Kidney (tissue), 14 donors: ENCODE measurements around the gene UNC13B. TPM values are rescaled to one million over a fixed set of nuclear protein-coding genes. Genes with fewer than 3 reads are reported as not detected.

Experiments
- DNase-seq, 5 donors: peaks; one replicate each; pipeline ENCODE4 v3.0.0-alpha.2; 2013 to 2020
- FAIRE-seq: peaks from 2 replicates; lab custom pipeline; 2012; peaks lifted over from hg19 to GRCh38; lab: Jason Lieb, UNC
- H3K27ac ChIP-seq, 2 donors: one replicate each; pipeline ENCODE4 v1.7.0; 2013; ENCODE audit warnings: low read depth in 2 of 2, low read length in 2 of 2, inconsistent platforms in 1 of 2
- H3K27me3 ChIP-seq: one replicate; pipeline ENCODE4 v1.7.1; 2013; ENCODE audit warnings: low read length, inconsistent platforms; ENCODE audit not compliant: control insufficient read depth, insufficient read depth
- H3K36me3 ChIP-seq, 3 donors: one replicate each; pipeline versions ENCODE4 v1.7.0 to v1.7.1; 2013; ENCODE audit warnings: low read length in 3 of 3, control low read depth in 1 of 3, inconsistent platforms in 1 of 3; ENCODE audit not compliant: insufficient read depth in 3 of 3, control insufficient read depth in 2 of 3
- H3K4me1 ChIP-seq, 3 donors: one replicate each; pipeline versions ENCODE4 v1.7.0 to v1.7.1; 2013; ENCODE audit warnings: low read length in 3 of 3, inconsistent platforms in 1 of 3, low read depth in 1 of 3; ENCODE audit not compliant: control insufficient read depth in 2 of 3, insufficient read depth in 2 of 3
- H3K4me3 ChIP-seq, 3 donors: one replicate each; pipeline versions ENCODE4 v1.7.0 to v1.8.1; 2013; ENCODE audit warnings: low read length in 3 of 3, control low read depth in 1 of 3, inconsistent platforms in 1 of 3
- H3K9ac ChIP-seq, 3 donors: one replicate each; pipeline versions ENCODE4 v1.7.0 to v1.7.1; 2013; ENCODE audit warnings: low read length in 3 of 3, control low read depth in 1 of 3, inconsistent platforms in 1 of 3
- H3K9me3 ChIP-seq, 3 donors: one replicate each; pipeline versions ENCODE4 v1.7.0 to v1.7.1; 2013; ENCODE audit warnings: low read length in 3 of 3, control low read depth in 1 of 3, inconsistent platforms in 1 of 3; ENCODE audit not compliant: control insufficient read depth in 2 of 3, insufficient read depth in 1 of 3
- intact Hi-C: fragments of 100-400 bp; cut with DNase I; formaldehyde crosslinking; loops from one replicate; pipeline ENCODE4 v1.11.1; 2022
- polyA plus RNA-seq: library from polyadenylated mRNA; stranded (reverse); fragments of 350-450 nt; fragmentation: Illumina TruSeq; extraction: RNeasy Lipid Tissue Mini Kit (QIAGEN cat#74804); gene quantifications from one replicate; pipeline ENCODE4 v1.2.3, GENCODE V29; 2014; ENCODE audit warnings: low read depth, low replicate concordance; ENCODE audit not compliant: insufficient read depth
- total RNA-seq: library from RNA; stranded (reverse); fragmentation: NEBNext Ultra II Directional; extraction: Animal tissue kit (Norgen Biotek cat#: 25700); gene quantifications from one replicate; pipeline ENCODE4 v1.2.1, GENCODE V29; 2021
- TF ChIP-seq, protein P1 (sequence below): IDR thresholded peaks from 3 replicates; pipeline ENCODE4 v1.5.1; 2012; ENCODE audit warnings: mild to moderate bottlenecking, moderate library complexity, borderline replicate concordance; ENCODE audit not compliant: insufficient read depth; ENCODE audit errors: extremely low read depth
- donor health status: control.
- donor health status: control.
- donor health status: control.
- donor health status: control.
- donor health status: control.
- donor health status: DM: yes; HTN: yes; CAD: no.
- donor health status: Normal renal cell carcinoma (clear cell type).

Gene UNC13B
- total and polyA plus RNA-seq, 2 donors from 2014 or later, result 20.8 to 43.6 TPM

DNA sequence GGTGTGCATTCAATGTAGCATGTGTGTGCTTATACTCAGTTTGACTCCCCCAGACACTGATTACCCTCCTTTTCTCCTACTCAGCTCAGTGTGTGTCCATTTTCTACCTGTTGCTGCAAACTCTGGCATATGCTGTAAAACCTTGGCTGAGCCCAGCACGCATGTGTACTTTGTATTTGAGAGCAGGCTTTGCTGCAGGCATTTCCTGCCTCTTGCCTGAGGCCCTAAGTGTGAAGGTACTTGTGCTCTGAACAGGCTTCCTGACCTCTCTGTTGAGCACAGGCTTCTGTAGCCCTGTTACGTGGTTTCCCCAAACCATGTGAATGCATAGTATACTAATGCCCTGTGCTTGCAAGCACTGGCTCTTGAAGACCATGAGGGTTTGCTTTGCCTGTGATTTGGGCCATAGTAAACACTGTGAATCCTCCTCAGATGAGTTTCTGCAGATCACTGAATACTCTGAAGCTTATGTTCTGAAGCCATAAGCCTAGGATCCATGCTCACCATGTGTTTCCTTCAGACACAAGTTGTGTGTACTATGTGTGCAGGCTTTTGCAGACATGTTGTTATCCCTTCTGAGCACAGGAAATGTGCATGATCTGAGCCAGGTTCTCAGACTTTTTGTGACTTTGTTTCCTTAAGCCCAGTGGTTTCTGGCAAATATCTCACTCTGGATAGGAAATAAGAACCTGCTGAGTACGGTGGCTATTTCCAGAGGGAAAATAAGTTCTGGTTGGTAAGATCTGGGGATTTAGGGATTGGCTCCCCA is 203.2 kb downstream of the UNC13B start:
- TF ChIP-seq, protein P1, sequence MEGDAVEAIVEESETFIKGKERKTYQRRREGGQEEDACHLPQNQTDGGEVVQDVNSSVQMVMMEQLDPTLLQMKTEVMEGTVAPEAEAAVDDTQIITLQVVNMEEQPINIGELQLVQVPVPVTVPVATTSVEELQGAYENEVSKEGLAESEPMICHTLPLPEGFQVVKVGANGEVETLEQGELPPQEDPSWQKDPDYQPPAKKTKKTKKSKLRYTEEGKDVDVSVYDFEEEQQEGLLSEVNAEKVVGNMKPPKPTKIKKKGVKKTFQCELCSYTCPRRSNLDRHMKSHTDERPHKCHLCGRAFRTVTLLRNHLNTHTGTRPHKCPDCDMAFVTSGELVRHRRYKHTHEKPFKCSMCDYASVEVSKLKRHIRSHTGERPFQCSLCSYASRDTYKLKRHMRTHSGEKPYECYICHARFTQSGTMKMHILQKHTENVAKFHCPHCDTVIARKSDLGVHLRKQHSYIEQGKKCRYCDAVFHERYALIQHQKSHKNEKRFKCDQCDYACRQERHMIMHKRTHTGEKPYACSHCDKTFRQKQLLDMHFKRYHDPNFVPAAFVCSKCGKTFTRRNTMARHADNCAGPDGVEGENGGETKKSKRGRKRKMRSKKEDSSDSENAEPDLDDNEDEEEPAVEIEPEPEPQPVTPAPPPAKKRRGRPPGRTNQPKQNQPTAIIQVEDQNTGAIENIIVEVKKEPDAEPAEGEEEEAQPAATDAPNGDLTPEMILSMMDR, result no peak
- Histone ChIP-seq H3K9ac (no peak overlapping the region), H3K27me3 (no peaks in the 10 kb centered on the region), H3K27ac (no peak overlapping the region), H3K4me1 (peaks cover 0 to 3% (median 0%) of the 10 kb centered on the region in 3 donors), H3K36me3 (peaks cover 0 to 3% (median 0%) of the 10 kb centered on the region in 3 donors), H3K9me3 (no peaks in the 10 kb centered on the region), H3K4me3 (no peak overlapping the region)
- intact Hi-C loops, result no loop called here
- DNase-seq (no peak), FAIRE-seq (no peak)

DNA sequence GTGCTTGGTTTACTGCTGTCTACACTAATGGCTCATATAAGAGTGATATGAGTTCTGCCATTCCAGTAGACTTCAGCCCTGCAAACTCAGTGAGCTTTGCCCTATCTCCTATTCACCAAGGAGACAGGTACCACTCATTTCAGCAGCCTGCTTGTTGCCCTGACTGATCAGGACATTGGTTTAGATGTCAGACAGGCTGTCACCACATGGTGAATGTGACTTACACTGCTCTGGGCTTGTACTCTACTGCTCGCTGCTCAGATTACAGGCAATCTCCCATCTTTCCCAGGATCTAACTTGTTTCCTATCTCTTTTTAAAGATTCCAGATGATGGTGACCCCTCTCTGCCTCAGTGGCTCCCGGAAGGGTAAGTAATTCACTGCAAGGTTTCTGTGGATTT is 204.8 kb downstream of the UNC13B start:
- no peak for FAIRE-seq
- H3K36me3 ChIP-seq, result peaks cover 0 to 10% (median 0%) of the 10 kb centered on the region in 3 donors
- TF ChIP-seq, protein P1, result no peak
- DNase-seq, result no peak
- intact Hi-C loops, result no loop called here
- H3K4me3 ChIP-seq, result no peak overlapping the region
- H3K4me1 ChIP-seq, result peaks cover 0 to 3% (median 0%) of the 10 kb centered on the region in 3 donors
- no peaks in the 10 kb centered on the region for H3K9me3 ChIP-seq
- H3K9ac ChIP-seq, result no peak overlapping the region
- no peak overlapping the region for H3K27ac ChIP-seq
- no peaks in the 10 kb centered on the region for H3K27me3 ChIP-seq

DNA sequence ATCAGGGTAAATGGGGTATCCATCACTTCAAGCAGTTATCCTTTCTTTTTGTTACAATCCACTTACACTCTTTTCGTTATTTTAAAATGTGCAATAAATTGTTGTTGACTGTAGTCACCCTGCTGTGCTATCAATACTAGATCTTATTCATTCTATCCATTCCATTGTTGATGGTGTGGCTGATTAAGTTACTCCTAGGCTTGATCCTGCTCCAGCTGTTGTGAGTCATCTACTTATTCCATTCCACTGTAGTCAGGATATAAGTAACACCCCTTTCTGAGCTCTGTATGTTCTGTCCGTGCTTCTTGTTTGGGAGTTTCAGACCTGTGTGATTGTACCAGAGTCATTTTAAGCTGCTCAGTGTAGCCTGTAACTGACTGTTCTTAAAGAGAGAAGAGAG is 205.6 kb downstream of the UNC13B start:
- TF ChIP-seq, protein P1, result no peak
- H3K9ac ChIP-seq, result no peak overlapping the region
- H3K9me3 ChIP-seq, result no peaks in the 10 kb centered on the region
- no peaks in the 10 kb centered on the region for H3K27me3 ChIP-seq
- intact Hi-C loops, result no loop called here
- H3K27ac ChIP-seq, result no peak overlapping the region
- H3K36me3 ChIP-seq, result peaks cover 0 to 10% (median 0%) of the 10 kb centered on the region in 3 donors
- H3K4me1 ChIP-seq, result peaks cover 0 to 3% (median 0%) of the 10 kb centered on the region in 3 donors
- no peak overlapping the region for H3K4me3 ChIP-seq
- DNase-seq (no peak), FAIRE-seq (no peak)
